ENCODE measurements around the gene C17orf78. TPM values are rescaled to one million over a fixed set of nuclear protein-coding genes. Genes with fewer than 3 reads are reported as not detected.

The C17orf78 gene
- total and polyA plus RNA-seq, 2 of the 8 experiments (the other 6 are each of a cell fraction or from before 2014, with no cell fraction given) = not detected

DNA sequence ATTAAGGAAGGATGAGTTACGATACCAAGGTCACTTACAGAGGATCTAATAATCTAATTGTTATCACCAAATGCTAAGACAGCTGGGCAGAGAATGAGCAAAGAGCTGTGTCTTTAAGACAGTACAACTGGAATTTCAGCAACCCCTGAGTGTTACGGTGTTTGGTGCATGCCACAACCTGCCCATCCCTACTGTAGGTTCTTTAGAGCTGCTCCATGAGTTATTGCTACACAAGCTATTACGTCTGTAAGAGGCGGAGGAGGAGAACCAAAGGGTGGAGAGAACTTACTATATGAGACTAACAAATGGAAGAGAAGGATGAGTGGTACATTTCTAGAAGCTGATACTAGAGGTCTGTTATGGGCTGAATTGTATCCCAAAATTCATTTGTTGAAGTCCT lies 14.2 kb upstream of the C17orf78 start:
- no peak overlapping the region for H3K4me3 ChIP-seq (ENCODE audit: extremely low read depth in 1 of 4, insufficient read depth in 2 of 4, low read depth in 3 of 4, low read length in 4 of 4)
- POLR2A ChIA-PET (ENCODE audit: partially characterized antibody) = interaction anchor here (1.5 kb wide), 1 partner anchor 12 kb away, joined by 3 read pairs; no protein-coding TSS in a partner anchor

More for the DNA sequence above, 14.2 kb upstream of the C17orf78 start:
- no peak overlapping the region for H3K4ac ChIP-seq (replicated peaks; ENCODE audit: insufficient read length, low read depth, low read length)
- no peak overlapping the region for H3K14ac ChIP-seq (ENCODE audit: insufficient read length)
- no peak overlapping the region for H3K27ac ChIP-seq (ENCODE audit: low read depth, low read length)
- H3K4me1 ChIP-seq (replicated peaks in 1 of 4; ENCODE audit: control insufficient read depth in 3 of 4, insufficient read depth in 4 of 4, low read length in 3 of 4) = peaks cover 0 to 12% (median 7%) of the 10 kb centered on the region in 4 experiments; a peak in 6 of 7 replicates
- no peak overlapping the region for H2BK20ac ChIP-seq (ENCODE audit: low read length)
- no peak overlapping the region for H3K9ac ChIP-seq (replicated peaks in 1 of 4; ENCODE audit: extremely low read depth in 1 of 4, low read depth in 3 of 4, low read length in 3 of 4)
- no peak overlapping the region for H3K56ac ChIP-seq (replicated peaks; ENCODE audit: insufficient read length, low read depth, low read length)
- FAIRE-seq (no peak), DNase-seq (ENCODE audit: low read depth in 1 of 2, low spot score in 2 of 2) (no peak)
- H3K27me3 ChIP-seq (replicated peaks in 1 of 4; ENCODE audit: control insufficient read depth in 3 of 4, extremely low read depth in 1 of 4, insufficient read depth in 3 of 4, low read length in 3 of 4) = no peaks in the 10 kb centered on the region
- H2BK15ac ChIP-seq (ENCODE audit: low read length) = no peak overlapping the region
- H3K4me2 ChIP-seq (ENCODE audit: insufficient read depth in 1 of 2, low read depth in 2 of 2, low read length in 2 of 2) = no peak overlapping the region
- H2AFZ ChIP-seq (ENCODE audit: low read length) = no peak overlapping the region
- no peak overlapping the region for H2BK12ac ChIP-seq (ENCODE audit: low read depth, low read length)
- H2BK5ac ChIP-seq (ENCODE audit: low read depth, low read length) = no peak overlapping the region
- no peak overlapping the region for H3K18ac ChIP-seq (ENCODE audit: extremely low read depth, low read length)
- no peak overlapping the region for H4K5ac ChIP-seq (ENCODE audit: insufficient read length, low read depth, low read length)
- peaks cover 3% of the 10 kb centered on the region; the same call in 1 of the 2 replicates for H3K79me1 ChIP-seq (ENCODE audit: low read depth, low read length)
- WGBS, 2 experiments (ENCODE audit: extremely low coverage in 1 of 2, insufficient coverage in 1 of 2, insufficient read length in 1 of 2, insufficient replicate concordance in 2 of 2, low coverage in 1 of 2, low lambda C conversion rate in 2 of 2, missing lambda C conversion rate in 1 of 2) = 94% methylated on average over 4 of the region's 4 CpGs; no CpG with 5 or more reads in 1 of the 2 experiments
- no peaks in the 10 kb centered on the region for H3K9me3 ChIP-seq (ENCODE audit: insufficient read depth in 2 of 2, low read depth in 1 of 2, low read length in 1 of 2)
- H3K36me3 ChIP-seq (ENCODE audit: control insufficient read depth in 2 of 4, insufficient read depth in 4 of 4, low read length in 3 of 4) = no peaks in the 10 kb centered on the region
- TF ChIP-seq ZNF274 (IDR thresholded peaks at IDR 0.05; ENCODE audit: borderline replicate concordance, extremely low read depth, low read length) = no peak
- no peak overlapping the region for H3K23ac ChIP-seq (ENCODE audit: insufficient read length)
- H4K20me1 ChIP-seq (replicated peaks in 1 of 2; ENCODE audit: control insufficient read depth in 1 of 2, insufficient read depth in 2 of 2, low read length in 2 of 2) = peaks cover 0 to 2% of the 10 kb centered on the region in 2 experiments
- H3K79me2 ChIP-seq (ENCODE audit: control insufficient read depth in 1 of 2, insufficient read depth in 2 of 2, low read length in 2 of 2) = peaks cover 13 to 19% of the 10 kb centered on the region in 2 experiments
- no peak overlapping the region for H2AK5ac ChIP-seq (ENCODE audit: low read depth, low read length)
- H4K8ac ChIP-seq (ENCODE audit: extremely low read depth, insufficient read depth, low read length) = no peak overlapping the region
- no peak overlapping the region for H4K91ac ChIP-seq (replicated peaks; ENCODE audit: insufficient read length, low read length)
- CTCF ChIA-PET (ENCODE audit: partially characterized antibody) = interaction anchor here (0.6 to 3.4 kb wide), 7 partner anchors 8 to 778 kb away, joined by 3 to 21 read pairs (median 3); no protein-coding TSS in a partner anchor
- peaks cover 10% of the 10 kb centered on the region for H3K23me2 ChIP-seq (ENCODE audit: low read depth, low read length)
- H2BK120ac ChIP-seq (replicated peaks; ENCODE audit: low read depth, low read length) = no peak overlapping the region

All from H1 (cell line).